Activated B cell treated with CpG ODN at 0.5 μM for 24 hours (primary cell): ENCODE results near the gene MEIS3. TPM values are rescaled to one million over a fixed set of nuclear protein-coding genes. Genes with fewer than 3 reads are reported as not detected.
"Not testable (repeated sequence)": the region's sequence is repeated elsewhere in the genome, so short reads cannot be mapped to it uniquely, and the experiment has no call there.

Experiments
- ATAC-seq: fragments of 200-7000 bp; cut with Tn5 transposase; one replicate; pipeline ENCODE4 v1.10.0; 2021; ENCODE audit warnings: low read depth, mild to moderate bottlenecking, moderate library complexity
- CTCF ChIA-PET: fragments of 350-600 bp; sonication (Branson Sonifier 250); formaldehyde crosslinking; loops from one replicate; lab custom pipeline; 2021; ENCODE audit warnings: antibody characterized with exemption; lab: Charles Lee
- POLR2A ChIA-PET: fragments of 350-600 bp; sonication (Branson Sonifier 250); formaldehyde crosslinking; loops from one replicate; lab custom pipeline; 2021; ENCODE audit warnings: antibody characterized with exemption; lab: Charles Lee
- DNase-seq: peaks from one replicate; pipeline ENCODE4 v3.0.0; 2022
- H3K27ac Mint-ChIP-seq: one replicate; pipeline ENCODE4 v1.8.0; 2020; ENCODE audit warnings: mixed read lengths
- H3K27me3 Mint-ChIP-seq: one replicate; pipeline ENCODE4 v1.8.0; 2021; ENCODE audit warnings: mixed read lengths
- H3K36me3 Mint-ChIP-seq: one replicate; pipeline ENCODE4 v1.8.0; 2021; ENCODE audit warnings: low read depth, mixed read lengths
- H3K4me1 Mint-ChIP-seq: one replicate; pipeline ENCODE4 v1.8.0; 2021; ENCODE audit warnings: mixed read lengths
- H3K4me3 Mint-ChIP-seq: one replicate; pipeline ENCODE4 v1.8.0; 2020; ENCODE audit warnings: mild to moderate bottlenecking, mixed read lengths
- H3K9me3 Mint-ChIP-seq: one replicate; pipeline ENCODE4 v1.8.0; 2020; ENCODE audit warnings: mixed read lengths
- CTCF ChIP-seq: fragments of 200-600 bp; IDR thresholded peaks from one replicate; pipeline ENCODE4 v1.8.0; 2022; ENCODE audit warnings: antibody characterized with exemption, mild to moderate bottlenecking
- intact Hi-C: fragments of 100-400 bp; cut with micrococcal nuclease; formaldehyde crosslinking; loops from one replicate; pipeline ENCODE4 v1.15.1; 2024
- total RNA-seq: library from RNA; stranded (reverse); gene quantifications from 2 replicates; pipeline ENCODE4 v1.2.3, GENCODE V29; 2022

Gene MEIS3
- total RNA-seq, 1 donor from 2014 or later = not detected

- H3K4me1 Mint-ChIP-seq = peaks cover 8% of the 10 kb centered on the region
- no peaks in the 10 kb centered on the region for H3K36me3 Mint-ChIP-seq
- TF ChIP-seq CTCF = no peak
- H3K27me3 Mint-ChIP-seq = peaks cover 6% of the 10 kb centered on the region
- DNase-seq = no peak
- CTCF ChIA-PET = interaction anchor here (1.0 to 2.0 kb wide), 11 partner anchors 9 to 241 kb away, joined by 3 to 16 read pairs (median 4); partner anchors contain the start of gene C5AR2
- no peak overlapping the region for H3K27ac Mint-ChIP-seq
- ATAC-seq = peak; percentile 25
- POLR2A ChIA-PET = interaction anchor here (0.5 to 1.0 kb wide), 3 partner anchors 106 to 257 kb away, joined by 3 to 8 read pairs (median 3); no protein-coding TSS in a partner anchor
- no peak overlapping the region for H3K4me3 Mint-ChIP-seq
- no peaks in the 10 kb centered on the region for H3K9me3 Mint-ChIP-seq
- intact Hi-C loops = loop anchor here (1.0 kb wide), 2 partner anchors 95 to 107 kb away; no protein-coding TSS in a partner anchor
These were observed 28.5 kb downstream of the MEIS3 start for GRCh38 chr19:47390533-47391488.

GRCh38 chr19:47389150-47389556 is 30.2 kb downstream of the MEIS3 start:
- Mint-ChIP-seq H3K4me1 (peaks cover 8% of the 10 kb centered on the region), H3K36me3 (no peaks in the 10 kb centered on the region), H3K9me3 (no peaks in the 10 kb centered on the region), H3K4me3 (no peak overlapping the region), H3K27me3 (peaks cover 6% of the 10 kb centered on the region), H3K27ac (no peak overlapping the region)
- POLR2A ChIA-PET = no interaction called here
- no peak for ATAC-seq
- no peak for TF ChIP-seq CTCF
- CTCF ChIA-PET = no interaction called here
- intact Hi-C loops = no loop called here
- DNase-seq = no peak

GRCh38 chr19:47388721-47389120 is 30.6 kb downstream of the MEIS3 start:
- H3K27me3 Mint-ChIP-seq, H3K9me3 Mint-ChIP-seq, H3K4me1 Mint-ChIP-seq, DNase-seq, intact Hi-C loops, ATAC-seq, H3K27ac Mint-ChIP-seq, H3K36me3 Mint-ChIP-seq, CTCF ChIA-PET, POLR2A ChIA-PET, H3K4me3 Mint-ChIP-seq: not testable (repeated sequence)

GRCh38 chr19:47387623-47388022 is 31.7 kb downstream of the MEIS3 start:
- H3K27ac Mint-ChIP-seq, H3K4me3 Mint-ChIP-seq, H3K36me3 Mint-ChIP-seq, CTCF ChIA-PET, intact Hi-C loops, H3K27me3 Mint-ChIP-seq, H3K9me3 Mint-ChIP-seq, DNase-seq, ATAC-seq, POLR2A ChIA-PET: not testable (repeated sequence)
- peaks cover 14% of the 10 kb centered on the region for H3K4me1 Mint-ChIP-seq

GRCh38 chr19:47386582-47386981 is 32.7 kb downstream of the MEIS3 start:
- peaks cover 21% of the 10 kb centered on the region for H3K4me1 Mint-ChIP-seq
- intact Hi-C loops, H3K27me3 Mint-ChIP-seq, POLR2A ChIA-PET, DNase-seq, ATAC-seq, H3K27ac Mint-ChIP-seq, CTCF ChIA-PET, H3K4me3 Mint-ChIP-seq, H3K9me3 Mint-ChIP-seq: not testable (repeated sequence)
- H3K36me3 Mint-ChIP-seq = peaks cover 11% of the 10 kb centered on the region

GRCh38 chr19:47384533-47384932 is 34.8 kb downstream of the MEIS3 start:
- DNase-seq, intact Hi-C loops, H3K27me3 Mint-ChIP-seq, ATAC-seq, H3K27ac Mint-ChIP-seq, POLR2A ChIA-PET, H3K9me3 Mint-ChIP-seq, H3K4me3 Mint-ChIP-seq: not testable (repeated sequence)
- peaks cover 28% of the 10 kb centered on the region for H3K36me3 Mint-ChIP-seq
- H3K4me1 Mint-ChIP-seq = peaks cover 18% of the 10 kb centered on the region
- CTCF ChIA-PET = interaction anchor here (0.5 kb wide), 1 partner anchor 98 kb away, joined by 3 read pairs; no protein-coding TSS in a partner anchor

- H3K4me3 Mint-ChIP-seq, H3K9me3 Mint-ChIP-seq, intact Hi-C loops, DNase-seq, POLR2A ChIA-PET, ATAC-seq, H3K27ac Mint-ChIP-seq, H3K27me3 Mint-ChIP-seq: not testable (repeated sequence)
- CTCF ChIA-PET = interaction anchor here (0.5 kb wide), 1 partner anchor 98 kb away, joined by 3 read pairs; no protein-coding TSS in a partner anchor
- peaks cover 32% of the 10 kb centered on the region for H3K36me3 Mint-ChIP-seq
- H3K4me1 Mint-ChIP-seq = peaks cover 18% of the 10 kb centered on the region
These were observed 35.4 kb downstream of the MEIS3 start for GRCh38 chr19:47383890-47384289.
